K562 (cell line): ENCODE measurements around the gene DPP4. TPM values are rescaled to one million over a fixed set of nuclear protein-coding genes. Genes with fewer than 3 reads are reported as not detected.

Experiments used
- ATAC-seq: fragments of 200-7000 bp; cut with Tn5 transposase; 3 replicates; pipeline ENCODE4 v1.9.1; 2020; ENCODE audit warnings: moderate library complexity
- BruUV-seq: library from RNA; stranded (reverse); fragments of 400-500 nt; replicated peaks from 2 replicates; lab custom pipeline; 2021; lab: Mats Ljungman, UMichigan
- CTCF ChIA-PET: fragments of 300-600 bp; formaldehyde crosslinking; extraction: SDS; loops from one replicate; lab custom pipeline; 2021; ENCODE audit warnings: low intra/inter-chr PET ratio; lab: Yijun Ruan, JAX
- POLR2A ChIA-PET: fragments of 300-600, 350-650 bp; sonication (Branson Sonifier 250); formaldehyde crosslinking; extraction: SDS; loops from one replicate; lab custom pipeline; 2021; ENCODE audit warnings: antibody characterized with exemption, inconsistent platforms; lab: Yijun Ruan, JAX
- DNase-seq, 4 experiments: peaks; one replicate each; pipeline versions ENCODE4 v3.0.0 to v3.0.0-alpha.2; 2011 to 2018; ENCODE audit warnings: low spot score in 3 of 4, mixed read lengths in 3 of 4; ENCODE audit errors: extremely low read depth in 1 of 4
- FAIRE-seq: peaks from 2 replicates; lab custom pipeline; 2011; peaks lifted over from hg19 to GRCh38; lab: Jason Lieb, UNC
- H2AFZ ChIP-seq: 2 replicates; pipeline ENCODE4 v1.6.0; 2011; ENCODE audit warnings: low read depth, low read length, control low read depth, inconsistent platforms
- H3K27ac ChIP-seq: fragments of 200-600 bp; 3 replicates; pipeline ENCODE4 v1.8.0; 2011; ENCODE audit warnings: low read depth, mild to moderate bottlenecking, control low read depth, inconsistent platforms, low read length, moderate library complexity, mixed read lengths; ENCODE audit errors: extremely low read depth
- H3K27me3 ChIP-seq, 2 experiments: fragments of 300-600 bp in 1 of 2; 2 replicates in 1 of 2; 3 replicates in 1 of 2; pipeline versions ENCODE4 v1.6.0 to v1.8.0; 2011; ENCODE audit warnings: inconsistent platforms in 2 of 2, low read length in 2 of 2, mild to moderate bottlenecking in 1 of 2, mixed read lengths in 1 of 2, moderate library complexity in 1 of 2; ENCODE audit not compliant: control insufficient read depth in 2 of 2, insufficient read depth in 2 of 2
- H3K36me3 ChIP-seq: fragments of 300-600 bp; 3 replicates; pipeline ENCODE4 v1.8.0; 2011; ENCODE audit warnings: mild to moderate bottlenecking, low read length, inconsistent platforms; ENCODE audit not compliant: control insufficient read depth, insufficient read depth
- H3K4me1 ChIP-seq, 2 experiments: fragments of 200-600 bp in 1 of 2; replicated peaks in 1 of 2; 2 replicates in 1 of 2; 3 replicates in 1 of 2; pipeline versions ENCODE4 v1.5.1 to v1.8.0; 2011; ENCODE audit warnings: inconsistent platforms in 2 of 2, low read length in 2 of 2, mild to moderate bottlenecking in 1 of 2, mixed read lengths in 1 of 2, moderate library complexity in 1 of 2; ENCODE audit not compliant: control insufficient read depth in 2 of 2, insufficient read depth in 2 of 2
- H3K4me2 ChIP-seq: 2 replicates; pipeline ENCODE4 v1.6.1; 2011; ENCODE audit warnings: low read length, control low read depth, inconsistent platforms, mixed read lengths; ENCODE audit not compliant: insufficient read depth
- H3K4me3 ChIP-seq: fragments of 200-600 bp; sonication (generic), shearing (Covaris generic); 2 replicates; pipeline ENCODE4 v1.5.1; 2016; ENCODE audit warnings: control low read depth, inconsistent platforms
- H3K79me2 ChIP-seq: fragments of 200-600 bp; 3 replicates; pipeline ENCODE4 v1.8.0; 2011; ENCODE audit warnings: low read length, inconsistent platforms; ENCODE audit not compliant: control insufficient read depth, insufficient read depth
- H3K9ac ChIP-seq, 2 experiments: 2 replicates each; pipeline versions ENCODE4 v1.6.0 to v1.6.1; 2011; ENCODE audit warnings: low read depth in 2 of 2, low read length in 2 of 2, control low read depth in 1 of 2, inconsistent platforms in 1 of 2, mild to moderate bottlenecking in 1 of 2, mixed read lengths in 1 of 2; ENCODE audit not compliant: insufficient read depth in 1 of 2
- H3K9me1 ChIP-seq: one replicate; pipeline ENCODE4 v1.6.0; 2011; ENCODE audit warnings: inconsistent platforms, mild to moderate bottlenecking, low read length, moderate library complexity; ENCODE audit not compliant: control insufficient read depth, insufficient read depth
- H3K9me3 ChIP-seq: replicated peaks from 2 replicates; pipeline ENCODE4 v1.5.1; 2011; ENCODE audit warnings: low read depth, low read length, inconsistent platforms; ENCODE audit not compliant: control insufficient read depth, insufficient read depth
- H4K20me1 ChIP-seq: replicated peaks from 2 replicates; pipeline ENCODE4 v1.6.1; 2011; ENCODE audit warnings: low read length, inconsistent platforms, mixed read lengths; ENCODE audit not compliant: control insufficient read depth, insufficient read depth
- ATF7 ChIP-seq: fragments of 450-650 bp; IDR thresholded peaks from 2 replicates; pipeline ENCODE4 v1.7.1; 2014; ENCODE audit warnings: mild to moderate bottlenecking, moderate library complexity
- BCOR ChIP-seq: fragments of 450-650 bp; IDR thresholded peaks from 2 replicates; pipeline ENCODE4 v1.6.1; 2016
- FOS ChIP-seq: IDR thresholded peaks from 3 replicates; pipeline ENCODE4 v1.6.1; 2011; ENCODE audit not compliant: insufficient read length; ENCODE audit errors: extremely low read depth
- ILF3 ChIP-seq: fragments of 450-650 bp; IDR thresholded peaks from 2 replicates; pipeline ENCODE4 v1.6.1; 2018; ENCODE audit warnings: antibody characterized with exemption, mild to moderate bottlenecking, moderate library complexity, borderline replicate concordance
- JUN ChIP-seq, 2 experiments: sonication (generic) in 1 of 2; formaldehyde crosslinking in 1 of 2; IDR thresholded peaks; 2 replicates each; pipeline versions ENCODE4 v1.6.1 to v1.8.0; 2012 to 2022; ENCODE audit warnings: borderline replicate concordance in 2 of 2, mild to moderate bottlenecking in 2 of 2, improper control_type of control experiment in 1 of 2, low read depth in 1 of 2, low read length in 1 of 2, missing genetic modification reagents in 1 of 2
- MED1 ChIP-seq: sonication (generic); formaldehyde crosslinking; IDR thresholded peaks from 2 replicates; pipeline ENCODE4 v1.8.1; 2023; ENCODE audit warnings: missing genetic modification reagents, borderline replicate concordance
- NRF1 ChIP-seq, 2 experiments: fragments of 450-650 bp; IDR thresholded peaks in 1 of 2; conservative IDR thresholded peaks in 1 of 2; 2 replicates each; pipeline ENCODE4 v1.6.1; 2014; ENCODE audit warnings: mild to moderate bottlenecking in 2 of 2
- PHF20 ChIP-seq: fragments of 450-650 bp; IDR thresholded peaks from 2 replicates; pipeline ENCODE4 v1.6.1; 2018; ENCODE audit not compliant: partially characterized antibody
- PRMT5 ChIP-seq: sonication (generic); formaldehyde crosslinking; IDR thresholded peaks from 2 replicates; pipeline ENCODE4 v1.5.0; 2020; ENCODE audit warnings: missing genetic modification reagents
- TFAM ChIP-seq: fragments of 250-450 bp; sonication (Bioruptor Pico); conservative IDR thresholded peaks from 2 replicates; pipeline ENCODE4 v1.5.0; 2021; ENCODE audit warnings: mild to moderate bottlenecking, moderate library complexity
- ZNF124 ChIP-seq: sonication (generic); formaldehyde crosslinking; IDR thresholded peaks from 2 replicates; pipeline ENCODE4 v1.8.1; 2022; ENCODE audit warnings: missing genetic modification reagents
- ZNF143 ChIP-seq: sonication (generic); formaldehyde crosslinking; IDR thresholded peaks from 2 replicates; pipeline ENCODE4 v1.9.0; 2022; ENCODE audit warnings: mild to moderate bottlenecking, missing genetic modification reagents
- ZNF431 ChIP-seq: sonication (generic); formaldehyde crosslinking; IDR thresholded peaks from 2 replicates; pipeline ENCODE4 v1.8.0; 2022; ENCODE audit warnings: mild to moderate bottlenecking, missing genetic modification reagents
- ZNF449 ChIP-seq: fragments of 250-450 bp; sonication (Bioruptor Pico); IDR thresholded peaks from 2 replicates; pipeline ENCODE4 v1.8.0; 2022; ENCODE audit warnings: moderate library complexity, mild to moderate bottlenecking, inconsistent platforms
- ZNF699 ChIP-seq: fragments of 250-450 bp; sonication (Bioruptor Pico); IDR thresholded peaks from 2 replicates; pipeline ENCODE4 v1.8.0; 2021; ENCODE audit warnings: mild to moderate bottlenecking, moderate library complexity; ENCODE audit not compliant: insufficient replicate concordance
- WGBS: fragments of 100-300 bp; shearing (Covaris generic); methylation state at CpG from one replicate; pipeline ENCODE4 v1.1.6; 2016; ENCODE audit warnings: low coverage, mixed read lengths; ENCODE audit not compliant: insufficient coverage; ENCODE audit errors: missing lambda C conversion rate; 5-methylcytosine and 5-hydroxymethylcytosine counted together
- in situ Hi-C: fragments of 300-500 bp; cut with MboI; formaldehyde crosslinking; loops from 4 replicates; pipeline ENCODE4 v1.15.0; 2018; ENCODE audit warnings: inconsistent platforms, mixed read lengths
- intact Hi-C: fragments of 100-400 bp; cut with micrococcal nuclease; formaldehyde crosslinking; loops from 2 replicates; pipeline ENCODE4 v1.14.2; 2022
- polyA plus RNA-seq, 8 experiments: library from polyadenylated mRNA; depleted of rRNA in 4 of 8; stranded (reverse) in 5 of 8; unstranded in 3 of 8; fragments of >200 nt; fragmentation: Nextera tagmentation in 2 of 8; fragmentation: Illumina TruSeq in 1 of 8; extraction: Ambion mirVana in 2 of 8; extraction: Trizol in 1 of 8; gene quantifications; 2 replicates each; pipeline versions ENCODE4 v1.2.1 to v1.2.3, GENCODE V29; 2011 to 2014; ENCODE audit warnings: inconsistent platforms in 1 of 8, missing spikeins in 1 of 8
- total RNA-seq, 7 experiments: library from RNA; depleted of rRNA in 6 of 7; stranded (reverse); fragments of >200 nt in 6 of 7; fragmentation: Illumina TruSeq in 2 of 7; extraction: Trizol in 2 of 7; gene quantifications; 2 replicates each; pipeline versions ENCODE4 v1.2.1 to v1.2.3, GENCODE V29; 2011 to 2021; ENCODE audit warnings: low replicate concordance in 1 of 7

Gene DPP4
- total and polyA plus RNA-seq, 9 of the 15 experiments (the other 6 are each of a cell fraction or from before 2014, with no cell fraction given) = 0.11 TPM; not detected in 8

DNA sequence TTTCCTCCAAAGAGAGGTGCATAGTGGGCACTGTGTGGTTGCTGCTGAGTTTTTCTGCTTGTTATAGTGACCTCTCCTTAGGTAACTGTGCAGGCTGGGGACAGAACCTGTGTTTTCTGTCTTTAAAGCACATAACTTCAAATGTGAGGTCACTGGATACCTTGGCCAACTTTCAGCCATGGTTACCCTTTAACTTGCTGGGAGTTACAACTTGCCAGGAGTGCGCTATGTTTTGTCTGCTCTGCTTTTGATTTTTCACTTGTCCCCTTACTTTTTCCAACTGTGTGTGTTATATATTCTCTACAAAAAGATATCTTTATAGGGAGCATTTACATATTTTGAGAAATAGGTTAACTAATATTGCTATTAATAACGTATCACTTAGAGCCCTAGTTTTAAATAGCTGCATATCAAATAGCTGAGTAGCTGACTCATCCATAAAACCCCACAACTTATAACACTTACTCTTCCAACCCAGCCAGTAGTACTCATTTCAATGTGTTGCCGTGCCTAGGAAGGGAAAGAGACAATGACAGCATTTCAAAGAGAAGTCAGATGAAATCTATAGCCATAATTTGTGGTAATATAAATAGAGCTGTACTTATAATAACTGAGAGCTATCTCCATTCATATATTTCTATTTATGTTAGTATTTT is 51.6 kb downstream of the DPP4 start:
- Histone ChIP-seq H3K27ac (no peak overlapping the region), H3K79me2 (no peaks in the 10 kb centered on the region), H3K4me1 (no peaks in the 10 kb centered on the region), H3K27me3 (no peaks in the 10 kb centered on the region), H4K20me1 (no peaks in the 10 kb centered on the region), H3K36me3 (no peaks in the 10 kb centered on the region), H3K9ac (no peak overlapping the region), H3K4me3 (no peak overlapping the region), H2AFZ (no peak overlapping the region), H3K4me2 (no peak overlapping the region), H3K9me3 (no peaks in the 10 kb centered on the region)
- DNase-seq (no peak), ATAC-seq (no peak), FAIRE-seq (no peak)
- POLR2A ChIA-PET = interaction anchor here (0.6 kb wide), 1 partner anchor 894 kb away, joined by 3 read pairs; no protein-coding TSS in a partner anchor
- no TSS peak for BruUV-seq
- in situ Hi-C loops = no loop called here
- WGBS = 0% methylated on average over 3 of the region's 3 CpGs
- CTCF ChIA-PET = no interaction called here
- TF ChIP-seq TFAM (no peak), BCOR (no peak), JUN (IDR thresholded peaks at IDR 0.05; ENCODE audit: borderline replicate concordance, low read depth, low read length) (no peak), JUN (CRISPR knock-in tag; IDR thresholded peaks at IDR 0.05; ENCODE audit: borderline replicate concordance) (no peak), ZNF143 (CRISPR knock-in tag) (no peak), NRF1 (conservative IDR thresholded peaks at IDR 0.05 in 1 of 2, IDR thresholded peaks at IDR 0.05 in 1 of 2) (no peak), ATF7 (no peak), ZNF699 (CRISPR knock-in tag) (no peak), ILF3 (no peak), ZNF124 (CRISPR knock-in tag) (no peak), ZNF431 (no peak), MED1 (no peak), ZNF449 (no peak), PHF20 (no peak), FOS (no peak), PRMT5 (no peak)
- TF ChIP-seq, all 486 proteins: peak for 0
- H3K9me1 ChIP-seq = no peaks in the 10 kb centered on the region
- intact Hi-C loops = no loop called here
